HL-60/S4 (cell line): ENCODE measurements around the gene TMEM91.

Experiments
- in situ Hi-C: fragments of 300-500 bp; cut with MboI; formaldehyde crosslinking; loops from 2 replicates; pipeline ENCODE4 v1.14.3; 2022; ENCODE audit warnings: low sequenced_read_pairs

The TMEM91 gene

GRCh38 chr19:41409288-41409687 lies 33.0 kb downstream of the TMEM91 start:
- in situ Hi-C loops, result no loop called here

DNA sequence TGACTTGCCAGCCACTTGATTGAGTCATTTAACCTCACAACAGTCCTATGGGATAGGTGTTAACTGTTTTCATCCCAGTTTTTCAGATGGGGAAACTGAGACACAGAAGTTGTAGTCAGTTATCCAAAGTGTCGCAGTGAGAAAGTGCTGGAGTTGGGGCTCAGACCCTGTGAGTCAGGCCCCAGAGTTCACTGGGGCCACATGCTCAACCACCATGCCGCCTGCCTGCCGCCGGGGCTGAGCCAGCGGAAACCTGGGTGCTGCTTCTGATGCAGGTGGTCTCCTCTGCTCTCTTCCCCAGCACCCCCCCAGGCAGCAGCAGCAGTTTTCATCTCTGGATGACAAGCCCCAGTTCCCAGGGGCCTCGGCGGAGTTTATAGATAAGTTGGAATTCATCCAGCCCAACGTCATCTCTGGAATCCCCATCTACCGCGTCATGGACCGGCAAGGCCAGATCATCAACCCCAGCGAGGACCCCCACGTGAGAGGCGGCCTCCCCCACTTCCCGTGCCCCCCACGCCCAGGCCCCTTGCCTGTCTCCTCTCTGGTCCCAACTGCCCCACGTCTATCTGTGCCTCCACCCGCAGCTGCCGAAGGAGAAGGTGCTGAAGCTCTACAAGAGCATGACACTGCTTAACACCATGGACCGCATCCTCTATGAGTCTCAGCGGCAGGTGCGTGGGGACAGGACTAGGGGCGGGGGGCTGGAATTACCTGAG lies 34.2 kb downstream of the TMEM91 start:
- in situ Hi-C loops, result no loop called here

- in situ Hi-C loops, result no loop called here
Measured at GRCh38 chr19:41411100-41411967, 35.0 kb downstream of the TMEM91 start.

DNA sequence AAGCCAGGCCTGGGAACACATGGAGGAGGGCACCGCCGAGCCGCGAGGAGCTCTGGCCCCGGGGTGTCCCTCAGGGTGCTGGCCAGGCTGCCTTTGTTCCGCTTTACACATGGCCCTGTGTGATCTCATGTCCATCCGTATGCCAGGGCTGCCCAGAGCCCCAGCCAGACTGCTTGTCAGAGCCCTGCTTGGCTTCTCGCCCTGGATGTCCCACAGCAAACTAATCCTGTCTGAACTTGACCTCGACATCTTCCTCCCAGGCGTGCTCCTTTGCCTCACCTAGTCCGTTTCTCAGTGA lies 35.6 kb downstream of the TMEM91 start:
- in situ Hi-C loops, result no loop called here

DNA sequence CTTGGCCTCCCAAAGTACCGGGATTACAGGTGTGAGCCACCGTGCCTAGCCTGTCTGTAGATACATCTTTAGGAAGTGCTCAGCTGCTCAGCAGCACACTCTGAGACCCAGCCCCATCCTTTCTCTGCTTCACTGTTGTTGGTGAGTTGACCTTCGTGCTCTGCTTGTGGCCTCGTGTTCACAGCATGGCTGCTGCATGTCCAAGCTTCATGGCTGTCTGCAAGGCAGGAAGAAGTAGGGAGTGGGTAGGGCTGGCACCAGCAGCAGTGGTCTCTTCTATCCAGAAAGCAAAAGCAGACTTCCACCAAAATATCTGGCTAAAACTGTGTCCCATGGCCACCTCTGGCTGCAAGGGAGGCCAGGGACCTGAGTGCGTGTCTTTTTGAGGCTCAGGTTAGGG lies 36.6 kb downstream of the TMEM91 start:
- in situ Hi-C loops, result no loop called here

GRCh38 chr19:41413947-41414346 lies 37.6 kb downstream of the TMEM91 start:
- in situ Hi-C loops, result no loop called here

GRCh38 chr19:41414461-41414860 lies 38.1 kb downstream of the TMEM91 start:
- in situ Hi-C loops, result no loop called here

GRCh38 chr19:41415154-41415571 lies 38.8 kb downstream of the TMEM91 start:
- in situ Hi-C loops, result no loop called here

- in situ Hi-C loops, result no loop called here
Measured at GRCh38 chr19:41416194-41416674, 39.9 kb downstream of the TMEM91 start.

DNA sequence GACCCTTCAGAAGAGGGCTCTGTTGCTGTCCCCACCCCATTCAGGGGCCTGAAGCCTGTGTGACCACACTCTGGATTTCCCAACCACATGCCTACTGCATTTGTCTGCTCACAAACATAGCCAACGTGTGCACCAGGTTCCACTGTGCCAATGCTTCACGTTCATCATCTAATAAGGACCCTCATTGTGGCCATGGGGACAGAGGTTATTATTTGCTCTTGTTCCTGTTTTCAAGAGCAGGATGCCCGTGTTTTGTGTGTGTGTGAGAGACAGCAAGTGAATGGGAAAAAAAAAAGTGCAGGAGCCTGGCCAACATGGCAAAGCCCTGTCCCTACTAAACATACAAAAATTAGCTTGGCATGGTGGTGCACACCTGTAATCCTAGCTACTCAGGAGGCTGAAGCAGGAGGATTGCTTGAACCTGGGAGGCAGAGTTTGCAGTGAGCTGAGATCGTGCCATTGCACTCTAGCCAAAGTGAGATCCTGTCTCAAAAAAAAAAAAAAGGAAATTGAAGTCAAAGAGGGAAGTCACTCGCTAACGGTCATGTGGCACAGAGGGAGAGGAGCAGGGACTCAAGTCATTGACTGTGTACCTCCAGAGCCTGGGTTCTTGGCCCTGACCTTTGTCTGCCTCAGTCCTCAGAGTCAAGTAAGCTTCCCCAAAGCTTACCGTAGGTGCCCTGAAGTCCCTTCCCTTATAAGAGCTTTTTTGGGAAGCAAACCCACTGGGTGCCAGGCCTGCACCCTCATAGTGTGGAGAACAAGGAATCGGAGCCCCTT lies 44.0 kb downstream of the TMEM91 start:
- in situ Hi-C loops, result no loop called here

DNA sequence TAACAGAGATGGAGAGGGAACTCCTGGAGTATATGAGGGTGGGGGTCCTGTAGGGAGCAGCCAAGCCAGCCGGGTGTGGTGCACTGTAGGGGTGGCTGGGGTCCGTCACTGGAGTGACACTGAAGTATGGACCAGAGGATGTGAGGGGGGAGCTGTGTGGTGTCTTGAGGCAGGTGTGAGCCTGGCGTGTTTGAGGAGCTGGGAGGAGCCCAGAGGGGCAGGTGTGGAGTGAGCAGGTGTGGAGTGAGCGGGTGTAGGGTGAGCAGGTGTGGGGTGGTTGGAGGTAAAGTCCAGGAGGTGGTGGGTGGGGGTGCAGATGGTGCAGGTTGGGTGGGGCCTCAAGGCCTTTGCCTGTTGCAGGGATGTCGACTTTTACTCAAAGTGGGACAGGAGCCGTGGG lies 45.0 kb downstream of the TMEM91 start:
- in situ Hi-C loops, result no loop called here

DNA sequence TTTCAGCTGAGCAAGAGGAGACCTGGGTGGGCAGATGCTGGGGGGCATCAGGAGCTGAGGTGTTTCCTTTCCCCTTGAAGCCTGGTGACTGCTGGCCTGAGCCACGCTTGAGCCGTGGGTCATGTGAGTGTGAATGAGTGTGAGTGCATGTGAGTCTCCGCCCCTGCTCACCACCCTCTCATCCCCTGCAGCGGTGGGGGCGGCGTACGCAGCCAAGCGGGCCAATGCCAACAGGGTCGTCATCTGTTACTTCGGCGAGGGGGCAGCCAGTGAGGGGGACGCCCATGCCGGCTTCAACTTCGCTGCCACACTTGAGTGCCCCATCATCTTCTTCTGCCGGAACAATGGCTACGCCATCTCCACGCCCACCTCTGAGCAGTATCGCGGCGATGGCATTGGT lies 45.6 kb downstream of the TMEM91 start:
- in situ Hi-C loops, result no loop called here

DNA sequence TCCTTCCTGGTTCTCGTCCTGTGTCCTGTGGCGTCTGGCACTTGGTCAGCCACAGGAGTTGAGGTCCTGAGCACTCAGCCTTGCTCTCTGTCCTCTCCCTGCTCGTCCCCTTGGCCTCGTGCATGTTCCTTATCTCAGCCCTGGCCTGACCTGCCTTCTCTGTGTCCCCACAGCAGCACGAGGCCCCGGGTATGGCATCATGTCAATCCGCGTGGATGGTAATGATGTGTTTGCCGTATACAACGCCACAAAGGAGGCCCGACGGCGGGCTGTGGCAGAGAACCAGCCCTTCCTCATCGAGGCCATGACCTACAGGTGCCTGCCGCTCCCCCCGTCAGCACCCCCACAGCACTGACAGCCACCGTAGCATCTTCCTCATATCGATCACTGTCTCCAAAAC lies 46.1 kb downstream of the TMEM91 start:
- in situ Hi-C loops, result no loop called here

DNA sequence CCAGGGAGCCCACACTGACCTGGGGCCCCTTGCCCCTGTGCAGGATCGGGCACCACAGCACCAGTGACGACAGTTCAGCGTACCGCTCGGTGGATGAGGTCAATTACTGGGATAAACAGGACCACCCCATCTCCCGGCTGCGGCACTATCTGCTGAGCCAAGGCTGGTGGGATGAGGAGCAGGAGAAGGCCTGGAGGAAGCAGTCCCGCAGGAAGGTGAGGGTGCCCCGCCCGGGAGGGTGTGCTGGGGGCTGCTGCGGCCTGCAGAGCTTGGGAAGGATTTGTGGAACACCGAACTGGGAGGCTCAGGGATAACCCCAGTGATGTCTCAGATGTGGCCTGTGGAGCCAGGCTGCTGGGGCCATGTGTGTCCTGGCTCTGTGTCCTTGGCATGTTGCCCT lies 46.6 kb downstream of the TMEM91 start:
- in situ Hi-C loops, result no loop called here

DNA sequence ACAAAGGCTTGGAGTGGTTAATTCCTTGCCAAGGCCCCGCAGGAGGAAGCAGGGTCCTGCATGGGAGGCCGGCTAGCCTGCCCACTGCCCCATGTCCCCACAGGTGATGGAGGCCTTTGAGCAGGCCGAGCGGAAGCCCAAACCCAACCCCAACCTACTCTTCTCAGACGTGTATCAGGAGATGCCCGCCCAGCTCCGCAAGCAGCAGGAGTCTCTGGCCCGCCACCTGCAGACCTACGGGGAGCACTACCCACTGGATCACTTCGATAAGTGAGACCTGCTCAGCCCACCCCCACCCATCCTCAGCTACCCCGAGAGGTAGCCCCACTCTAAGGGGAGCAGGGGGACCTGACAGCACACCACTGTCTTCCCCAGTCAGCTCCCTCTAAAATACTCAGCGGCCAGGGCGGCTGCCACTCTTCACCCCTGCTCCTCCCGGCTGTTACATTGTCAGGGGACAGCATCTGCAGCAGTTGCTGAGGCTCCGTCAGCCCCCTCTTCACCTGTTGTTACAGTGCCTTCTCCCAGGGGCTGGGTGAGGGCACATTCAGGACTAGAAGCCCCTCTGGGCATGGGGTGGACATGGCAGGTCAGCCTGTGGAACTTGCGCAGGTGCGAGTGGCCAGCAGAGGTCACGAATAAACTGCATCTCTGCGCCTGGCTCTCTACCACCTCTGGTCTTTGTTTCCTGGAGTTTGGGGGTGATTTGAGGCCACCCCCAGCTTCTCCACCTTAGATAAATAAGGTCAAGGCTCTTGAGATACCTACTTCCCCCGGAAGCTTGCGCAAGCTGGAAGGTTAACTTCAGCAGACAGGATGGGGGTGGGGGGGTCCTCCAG lies 48.2 kb downstream of the TMEM91 start:
- in situ Hi-C loops, result no loop called here

- in situ Hi-C loops, result no loop called here
Measured at GRCh38 chr19:41425174-41426115, 49.1 kb downstream of the TMEM91 start.

GRCh38 chr19:41426116-41426841 lies 49.9 kb downstream of the TMEM91 start:
- in situ Hi-C loops, result no loop called here

GRCh38 chr19:41426952-41427646 lies 50.8 kb downstream of the TMEM91 start, which contains the start of gene B3GNT8:
B3GNT8 (minus strand) TSS chr19:41427374; CDS start chr19:41426778, 596 bp downstream.
- in situ Hi-C loops, result no loop called here
